HG03442 (cell line): ENCODE measurements around the gene PPDPF.
"Not testable (repeated sequence)": the region's sequence is repeated elsewhere in the genome, so short reads cannot be mapped to it uniquely, and the experiment has no call there.

Experiments used
- ATAC-seq: cut with Tn5 transposase; IDR thresholded peaks from one replicate; pipeline ENCODE4 v1.9.1; 2021; ENCODE audit warnings: mild to moderate bottlenecking, moderate library complexity; ENCODE audit not compliant: unreplicated experiment

Gene PPDPF

DNA sequence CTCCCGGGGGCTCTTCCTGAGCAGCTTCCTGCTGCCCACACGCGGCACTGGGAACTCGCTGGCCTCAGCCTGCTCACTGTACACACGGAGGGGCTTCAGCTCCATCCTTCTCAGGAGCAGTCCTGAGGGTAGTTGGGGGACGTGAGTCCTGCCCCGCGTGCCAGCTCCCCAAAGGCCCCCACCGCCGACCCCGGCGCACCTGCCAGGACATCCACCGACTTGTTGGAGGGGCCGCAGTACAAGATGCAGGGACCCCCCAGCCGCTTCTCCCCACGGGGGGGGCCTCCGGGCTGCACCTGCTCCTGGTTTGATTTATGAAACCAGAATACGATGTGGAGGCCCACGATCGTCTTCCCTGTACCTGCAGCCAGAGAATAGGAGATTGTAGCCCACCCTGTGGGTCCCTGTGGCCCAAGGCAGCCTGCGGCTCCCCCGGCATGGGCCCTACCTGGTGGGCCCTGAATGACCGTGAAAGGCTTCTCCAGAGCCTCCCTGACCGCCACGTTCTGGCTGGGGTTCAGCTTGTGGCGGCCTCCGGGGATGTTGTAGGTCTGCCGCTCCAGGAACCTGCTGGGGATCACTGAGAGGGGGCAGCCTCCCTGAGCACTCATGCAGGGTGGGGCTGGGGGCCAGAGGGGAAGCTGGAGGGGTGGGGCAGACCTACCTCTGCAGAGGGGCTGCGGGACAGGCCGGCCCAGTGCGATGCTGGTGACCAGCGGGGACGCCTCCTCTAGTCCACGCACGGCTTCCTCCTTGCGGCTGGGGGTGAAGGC, 41.2 kb downstream of the PPDPF start:
- ATAC-seq, result no peak

DNA sequence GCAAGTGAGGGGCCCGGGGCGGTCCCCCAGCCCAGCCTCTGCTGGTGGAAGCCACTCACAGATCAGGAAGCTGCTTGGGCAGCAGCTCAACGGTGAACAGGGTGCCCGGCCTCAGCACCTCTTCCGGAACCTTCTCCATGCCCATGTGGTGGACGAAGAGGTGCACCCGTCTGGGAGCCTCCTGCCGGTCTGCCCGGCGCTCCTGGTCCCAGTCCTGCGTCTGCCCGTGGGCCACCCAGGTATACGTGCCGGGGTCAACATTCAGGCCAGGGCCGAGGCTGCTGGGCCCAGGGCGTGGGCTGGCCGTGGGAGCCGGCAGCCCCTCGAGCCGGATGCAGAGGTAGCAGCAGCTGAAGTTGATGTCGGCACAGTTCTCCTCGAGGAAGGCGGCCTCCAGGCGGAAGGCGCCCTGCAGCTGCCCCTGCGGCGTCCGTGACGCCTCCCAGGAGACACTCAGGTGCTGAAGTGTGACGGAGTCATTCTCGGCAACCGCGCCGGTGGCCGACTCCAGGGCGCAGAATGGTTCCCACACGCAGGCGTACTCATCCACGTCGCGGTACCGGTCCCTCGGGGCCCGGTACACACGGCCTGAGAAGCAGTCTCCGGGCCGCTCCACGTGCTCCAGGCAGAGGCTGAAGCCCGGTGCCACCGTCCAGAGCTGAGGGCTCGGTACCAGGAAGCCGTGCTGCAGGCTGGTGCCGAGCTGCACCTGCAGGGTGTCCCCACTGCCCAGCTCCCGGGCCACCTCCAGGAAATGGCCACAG, 42.1 kb downstream of the PPDPF start:
- no peak for ATAC-seq

DNA sequence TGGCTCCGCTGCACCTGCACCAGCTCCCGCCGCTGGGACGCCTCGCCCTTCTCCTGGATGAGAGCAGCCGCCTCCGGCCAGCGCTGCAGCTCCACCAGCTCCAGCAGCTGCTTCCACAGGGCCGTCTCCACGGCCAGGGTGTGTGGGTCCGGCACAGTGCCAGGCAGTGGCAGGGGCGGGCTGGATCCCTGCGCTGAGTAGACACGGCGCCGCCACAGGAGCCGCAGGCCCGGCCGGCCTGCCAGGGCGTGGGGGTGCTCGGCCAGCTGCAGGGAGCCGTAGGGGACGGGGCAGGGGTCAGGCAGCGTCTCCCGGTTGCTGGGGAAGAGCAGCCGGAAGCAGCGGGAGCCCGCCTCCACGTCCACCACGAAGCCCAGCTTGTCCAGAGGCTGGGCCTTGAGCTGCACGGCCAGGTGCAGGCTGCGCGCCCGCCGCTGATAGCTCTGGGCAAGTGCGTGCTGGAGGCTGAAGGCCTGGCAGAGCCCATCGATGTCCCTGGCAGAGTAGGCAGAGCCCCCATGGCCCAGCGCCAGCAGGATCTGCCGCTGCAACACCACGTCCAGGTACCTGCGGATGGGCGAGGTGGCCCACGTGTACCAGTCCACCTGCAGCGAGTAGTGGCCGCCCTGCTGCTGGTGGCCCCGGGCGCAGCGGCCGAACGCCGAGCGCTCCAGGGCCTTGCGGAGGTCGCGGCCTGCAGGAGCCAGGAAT, 42.8 kb downstream of the PPDPF start:
- ATAC-seq, result no peak

DNA sequence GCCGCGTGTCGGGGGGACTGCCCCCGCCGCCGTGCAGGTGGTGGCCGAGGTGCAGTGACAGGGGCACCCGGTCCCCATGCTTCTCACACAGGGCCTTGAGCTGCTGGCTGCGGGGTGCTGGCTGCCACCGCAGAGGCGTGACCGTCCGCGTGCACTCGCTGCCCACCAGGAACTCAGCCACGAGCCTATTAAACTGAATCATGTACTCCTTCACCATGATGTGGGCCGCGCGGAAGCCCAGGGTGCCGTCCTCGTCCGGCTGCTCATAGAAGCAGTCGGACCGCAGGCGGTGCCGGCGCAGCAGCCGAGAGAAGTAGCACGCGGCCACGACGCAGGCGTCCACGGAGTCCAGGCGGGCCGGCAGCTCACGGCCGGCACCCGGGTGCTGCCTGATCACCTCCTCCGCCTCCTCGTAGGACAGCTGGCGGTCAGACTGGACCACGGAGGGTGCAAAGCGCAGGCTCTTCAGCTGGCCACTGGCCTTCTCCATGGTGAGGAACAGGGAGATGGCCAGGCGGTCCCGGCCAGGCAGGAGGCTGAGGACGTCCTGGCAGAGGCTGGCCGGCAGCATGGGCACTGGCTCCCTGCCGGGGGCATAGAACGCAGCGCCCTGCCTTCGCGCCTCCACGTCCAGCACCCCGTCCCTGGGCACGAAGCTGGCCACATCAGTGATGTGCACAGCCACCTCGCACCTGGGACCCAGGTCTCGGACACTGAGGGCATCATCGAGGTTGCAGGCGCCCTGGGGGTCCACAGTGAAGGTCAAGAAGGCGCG, 43.7 kb downstream of the PPDPF start:
- no peak for ATAC-seq

DNA sequence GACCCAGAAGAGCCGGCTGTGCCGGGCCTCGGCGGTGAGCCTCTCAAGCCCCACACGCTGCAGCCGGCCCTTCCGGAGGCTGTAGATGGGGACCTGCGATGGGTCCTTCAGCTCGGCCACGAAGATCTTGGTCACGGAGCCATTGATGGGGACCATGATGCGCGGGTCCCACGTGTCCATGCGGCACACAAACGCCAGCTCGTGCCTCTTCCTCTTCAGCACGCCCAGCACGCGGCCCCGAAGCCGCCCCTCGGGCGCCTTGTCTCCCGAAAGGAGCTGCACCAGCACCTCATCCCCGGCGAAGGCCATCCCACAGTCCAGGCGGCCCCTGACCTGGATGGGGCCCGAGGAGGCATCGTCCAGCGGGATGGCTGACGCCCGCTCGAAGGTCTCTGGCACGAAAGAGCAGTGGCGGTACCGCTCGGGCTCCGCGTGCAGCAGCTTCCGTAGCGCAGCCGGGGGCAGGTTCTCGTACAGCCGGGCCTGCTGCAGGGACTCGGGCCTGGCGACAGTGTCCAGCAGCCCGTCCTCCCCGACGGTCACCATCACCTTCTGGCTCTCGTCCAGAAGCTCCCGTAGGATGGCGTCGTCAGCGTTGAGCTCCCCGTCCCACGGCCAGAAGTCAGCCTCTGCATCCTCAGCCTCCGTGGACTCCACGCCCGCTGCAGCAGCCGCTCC, 44.6 kb downstream of the PPDPF start:
- no peak for ATAC-seq

DNA sequence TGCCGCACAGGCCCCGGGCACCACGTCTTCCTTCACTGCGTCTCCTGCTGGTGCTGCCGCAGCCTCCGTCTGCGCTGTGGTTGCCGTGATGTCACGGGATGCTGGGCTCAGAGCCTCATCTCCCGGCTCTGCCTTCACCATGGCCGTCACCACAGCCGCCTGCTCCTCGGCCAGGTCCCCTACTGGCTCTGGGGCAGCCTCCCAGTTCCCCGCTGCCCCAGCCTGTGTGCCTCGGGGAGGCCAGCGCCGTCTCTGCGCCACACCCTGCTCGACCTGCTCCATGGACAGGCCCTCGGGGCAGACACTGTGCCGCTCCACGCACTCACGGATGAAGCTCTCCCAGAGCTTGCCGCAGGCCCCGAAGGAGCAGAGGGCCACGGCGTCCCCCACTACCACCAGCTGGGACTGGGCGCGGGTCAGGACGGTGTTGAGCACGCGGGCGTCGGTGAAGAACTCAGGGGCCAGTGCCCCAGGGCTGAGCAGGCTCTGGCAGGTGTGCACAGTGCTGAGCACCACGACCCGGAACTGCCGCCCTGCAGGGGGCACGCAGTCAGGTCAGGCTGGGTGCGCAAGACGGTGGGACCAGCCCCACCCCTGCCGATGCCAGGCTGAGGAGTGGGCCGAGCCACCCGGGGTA, 45.3 kb downstream of the PPDPF start:
- no peak for ATAC-seq

DNA sequence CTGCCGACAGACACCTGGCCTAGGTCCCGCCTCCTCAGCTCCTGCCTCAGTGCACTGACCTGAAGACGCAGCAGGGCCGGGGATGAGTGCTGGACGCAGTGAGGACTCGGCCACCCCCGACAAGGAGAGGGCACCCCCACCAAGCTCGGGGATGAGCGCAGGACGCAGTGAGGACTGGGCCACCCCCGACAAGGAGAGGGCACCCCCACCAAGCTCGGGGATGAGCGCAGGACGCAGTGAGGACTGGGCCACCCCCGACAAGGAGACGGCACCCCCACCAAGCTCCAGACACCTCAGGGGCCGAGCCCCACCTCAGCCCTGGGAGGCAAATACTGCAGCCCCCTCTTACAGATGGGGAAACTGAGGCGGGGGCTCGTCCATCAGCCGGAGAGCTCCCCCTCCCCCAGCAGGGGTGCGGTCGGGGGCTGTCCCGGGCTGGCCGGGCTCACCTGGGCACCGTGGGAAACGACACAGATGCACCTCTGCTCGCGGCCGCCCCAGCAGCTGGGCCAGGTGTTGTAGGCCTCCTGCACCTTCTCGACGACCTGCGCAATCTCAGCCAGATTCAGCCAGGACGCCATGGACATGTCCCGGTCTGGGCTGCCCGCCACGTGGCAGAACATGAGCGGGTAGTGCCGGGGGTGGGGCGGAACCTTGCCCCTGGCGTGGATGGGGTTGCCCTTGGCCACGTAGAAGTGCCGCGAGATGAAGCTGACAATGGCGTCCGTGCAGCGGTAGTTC, 46.0 kb downstream of the PPDPF start:
- ATAC-seq, result no peak

DNA sequence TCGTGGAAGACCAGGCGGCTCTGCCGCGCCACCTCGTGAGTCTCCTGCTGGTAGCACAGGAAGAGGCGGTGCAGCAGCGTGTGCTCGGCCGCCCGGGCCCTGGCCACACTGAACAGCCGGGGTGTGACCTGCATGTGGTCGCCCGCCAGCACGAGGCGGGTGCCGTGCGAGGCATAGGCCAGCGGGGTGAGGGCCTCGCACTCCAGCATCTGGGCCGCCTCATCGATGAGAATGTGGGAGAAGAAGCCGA, 46.5 kb downstream of the PPDPF start:
- ATAC-seq, result no peak

DNA sequence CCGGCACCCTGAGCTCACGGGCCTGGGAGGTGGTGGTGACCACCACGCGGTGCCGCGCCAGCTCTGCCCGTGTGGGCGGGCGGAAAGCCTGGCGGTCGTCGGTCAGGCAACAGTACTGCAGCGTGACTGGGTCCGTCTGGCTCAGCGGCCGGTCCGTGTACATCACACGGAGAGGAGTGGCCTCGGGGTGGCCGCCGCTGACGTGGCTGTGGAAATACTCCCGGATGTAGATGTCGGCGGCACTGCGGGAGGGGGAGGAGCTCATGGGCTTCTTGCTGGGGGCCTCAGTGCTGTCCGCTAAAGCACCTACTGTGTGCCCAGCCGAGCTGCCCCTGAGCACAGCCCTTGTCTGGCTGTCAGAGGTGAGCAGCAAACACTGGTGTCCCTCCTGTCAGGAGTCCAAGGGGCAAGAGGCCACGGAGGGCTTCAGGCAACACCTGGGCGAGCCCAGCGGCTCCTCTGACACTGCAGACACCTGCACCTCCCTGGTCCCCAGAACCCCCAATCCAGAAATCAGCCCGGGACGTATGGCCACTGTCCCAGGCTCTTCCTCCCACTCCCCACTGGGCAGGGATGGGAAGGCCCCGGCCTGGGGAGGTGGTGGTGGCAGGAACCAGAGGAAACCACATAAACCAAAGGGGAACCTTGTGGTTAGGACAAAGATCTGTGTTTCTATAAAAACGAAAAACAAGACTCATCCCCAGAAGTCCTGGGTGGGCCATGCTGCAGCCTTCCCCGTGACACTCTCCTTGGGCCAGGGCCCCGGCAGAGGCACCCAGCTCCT, 47.0 kb downstream of the PPDPF start:
- ATAC-seq, result peak; percentile 43

DNA sequence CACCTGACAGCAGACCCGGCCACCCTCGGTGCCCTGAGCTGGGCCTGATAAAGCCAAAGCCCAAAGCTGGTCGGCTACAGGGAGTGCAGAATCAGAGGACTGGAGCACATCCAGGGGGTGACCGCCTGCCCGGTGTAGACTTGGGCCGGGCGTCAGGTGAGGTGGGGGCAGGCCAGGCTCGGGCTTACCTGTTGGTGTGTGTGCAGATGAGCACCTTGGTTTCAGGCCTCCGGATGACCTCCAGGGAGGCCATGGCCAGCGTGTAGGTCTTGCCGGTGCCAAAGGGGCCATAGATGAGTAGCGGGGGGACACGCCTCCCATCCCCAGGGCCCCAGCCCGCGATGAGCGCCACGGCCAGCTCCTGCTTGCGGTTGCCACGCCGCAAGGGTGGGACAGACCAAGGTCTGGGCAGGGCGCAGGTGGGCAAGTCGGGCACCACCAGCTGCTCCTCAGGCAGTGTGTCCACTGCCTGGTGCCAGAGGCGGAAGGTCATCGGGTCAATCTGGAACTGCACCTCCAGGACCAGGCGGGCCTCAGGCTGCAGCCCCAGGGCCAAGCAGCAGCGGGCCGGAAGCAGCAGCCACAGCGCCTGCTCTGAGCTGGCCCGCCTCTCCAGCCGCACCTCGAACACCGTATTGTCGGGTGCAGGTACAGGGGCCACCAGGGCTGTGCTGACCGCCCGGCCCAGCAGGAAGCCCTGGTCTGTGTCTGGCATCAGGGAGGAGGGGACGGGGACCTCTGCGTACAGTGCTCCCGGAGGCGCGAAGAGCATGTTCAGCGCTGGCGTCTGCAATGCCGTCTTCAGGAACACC, 47.8 kb downstream of the PPDPF start:
- peak; percentile 21 for ATAC-seq

DNA sequence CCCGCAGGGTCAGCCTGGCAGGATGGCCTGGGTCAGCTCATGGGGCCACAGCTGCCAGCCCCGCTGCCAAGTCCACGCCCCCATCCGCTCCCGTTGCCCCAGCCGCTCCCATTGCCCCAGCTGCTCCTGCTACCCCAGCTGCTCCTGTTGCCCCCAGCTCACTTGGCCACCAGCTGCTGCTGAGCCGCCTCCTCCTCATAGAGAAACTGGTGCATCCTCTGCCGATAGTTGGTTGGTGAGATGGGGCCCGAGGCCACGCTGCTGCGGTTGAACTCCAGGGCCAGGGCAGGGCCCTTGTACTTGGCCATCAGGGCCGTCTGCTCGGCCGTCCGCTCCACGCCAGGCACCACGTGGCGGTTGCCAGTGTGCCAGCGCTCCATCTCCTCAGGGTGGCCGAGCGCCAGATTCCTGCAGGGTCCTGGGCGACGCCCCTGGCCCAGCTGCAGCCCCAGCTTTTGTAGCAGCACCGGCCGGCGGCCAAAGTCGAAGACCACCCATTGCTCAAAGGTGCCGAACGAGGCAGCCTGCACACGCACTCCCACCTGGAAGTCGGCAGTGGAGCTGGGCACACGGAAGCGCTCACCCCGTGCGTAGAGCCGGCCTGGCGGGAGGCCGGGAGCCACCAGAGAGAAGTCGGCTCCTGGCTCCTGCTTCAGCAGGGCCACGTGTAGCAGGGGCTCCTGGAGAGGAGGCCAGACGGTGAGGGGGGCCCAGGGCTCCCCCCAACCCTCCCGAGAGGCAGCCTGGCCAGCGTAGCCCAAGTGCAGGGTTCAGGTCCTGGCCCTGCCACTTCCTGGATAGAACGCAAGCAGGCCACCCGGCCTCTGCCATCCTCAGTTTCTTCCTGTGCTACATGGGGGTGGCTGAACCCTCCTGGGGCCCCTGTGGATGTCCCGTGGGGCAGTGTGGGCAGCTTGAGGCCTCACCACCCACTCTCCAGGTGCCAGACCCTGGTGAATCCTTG, 48.7 kb downstream of the PPDPF start:
- no peak for ATAC-seq

DNA sequence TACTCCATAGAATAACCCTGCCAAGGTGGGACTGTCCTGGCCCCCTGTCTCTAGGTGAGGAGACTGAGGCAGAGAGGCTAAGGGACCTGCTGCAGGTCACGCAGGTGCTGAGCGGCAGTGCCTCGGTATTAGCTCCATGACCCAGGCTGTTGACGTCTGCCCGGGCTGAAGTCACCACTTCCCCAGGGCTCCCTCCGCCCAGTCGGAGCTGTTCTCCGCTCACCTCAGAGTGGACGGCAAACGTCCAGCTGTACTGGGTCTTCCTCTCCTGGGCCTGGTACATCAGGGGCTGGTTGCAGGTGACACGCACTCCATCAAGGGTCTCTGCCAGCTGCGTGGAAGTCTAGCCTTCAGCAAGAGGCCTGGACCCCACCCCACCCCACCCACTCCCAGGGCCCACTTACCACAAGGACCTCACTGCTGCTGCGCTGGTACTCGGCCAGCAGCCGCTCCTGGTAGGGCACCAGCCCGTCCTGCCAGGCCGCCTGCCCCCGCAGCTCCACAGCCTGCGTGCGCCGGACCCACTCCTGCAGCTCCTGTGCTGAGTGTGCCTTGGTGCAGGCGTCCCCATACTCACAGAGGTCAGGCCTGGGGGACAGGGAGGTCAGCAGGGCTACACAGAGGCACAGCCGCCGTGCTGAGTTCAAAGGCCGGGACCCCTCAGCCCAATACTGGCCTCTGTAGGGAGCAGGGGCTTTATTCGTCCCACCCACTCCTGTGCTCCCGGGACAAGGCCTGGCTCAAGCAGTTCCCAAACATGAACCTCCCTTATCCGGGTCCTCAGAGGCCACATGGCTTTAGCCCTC, 49.9 kb downstream of the PPDPF start:
- no peak for ATAC-seq

DNA sequence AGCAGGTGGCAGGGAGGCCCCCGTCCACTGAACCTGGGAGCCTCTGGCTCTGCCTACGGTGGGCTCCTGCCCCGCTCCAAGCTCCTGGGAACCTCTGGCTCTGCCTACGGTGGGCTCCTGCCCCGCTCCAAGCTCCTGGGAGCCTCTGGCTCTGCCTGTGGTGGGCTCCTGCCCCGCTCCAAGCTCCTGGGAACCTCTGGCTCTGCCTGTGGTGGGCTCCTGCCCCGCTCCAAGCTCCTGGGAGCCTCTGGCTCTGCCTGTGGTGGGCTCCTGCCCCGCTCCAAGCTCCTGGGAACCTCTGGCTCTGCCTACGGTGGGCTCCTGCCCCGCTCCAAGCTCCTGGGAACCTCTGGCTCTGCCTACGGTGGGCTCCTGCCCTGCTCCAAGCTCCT, 50.5 kb downstream of the PPDPF start:
- ATAC-seq, result not testable (repeated sequence)
